ENCODE data around the gene GSPT1.
"Not testable (repeated sequence)": the region's sequence is repeated elsewhere in the genome, so short reads cannot be mapped to it uniquely, and the experiment has no call there.

Gene GSPT1

GRCh38 chr16:11953576-11953975 lies 37.8 kb upstream of the GSPT1 start:
- H3K79me2 ChIP-seq (ENCODE audit: control insufficient read depth, insufficient read depth, low read length, poor library complexity); H3K4me2 ChIP-seq (ENCODE audit: low read length); H4K8ac ChIP-seq (ENCODE audit: low read depth, low read length): not testable (repeated sequence)

GRCh38 chr16:11950388-11950787 lies 34.6 kb upstream of the GSPT1 start:
- no peak overlapping the region for H2BK12ac ChIP-seq (ENCODE audit: low read length)
- no CpG with 5 or more reads among the region's 5 CpGs for WGBS (ENCODE audit: extremely low coverage, insufficient coverage, insufficient read length)

More at GRCh38 chr16:11953576-11953975, 37.8 kb upstream of the GSPT1 start:
- H3K4me1 ChIP-seq (ENCODE audit: control insufficient read depth in 1 of 2, insufficient read depth in 2 of 2, low read length in 2 of 2); H2BK5ac ChIP-seq (ENCODE audit: low read depth, low read length, poor library complexity); H3K36me3 ChIP-seq (ENCODE audit: control insufficient read depth in 1 of 2, insufficient read depth in 2 of 2, low read length in 2 of 2); H3K9me3 ChIP-seq (ENCODE audit: insufficient read depth, low read depth, low read length); H3K9ac ChIP-seq (ENCODE audit: low read length); H3K79me1 ChIP-seq (ENCODE audit: low read length); DNase-seq; H3K4me3 ChIP-seq (ENCODE audit: low read depth, low read length); H3K23ac ChIP-seq (ENCODE audit: low read length); H2BK120ac ChIP-seq (ENCODE audit: insufficient read depth, low read length, poor library complexity); H2AK5ac ChIP-seq (ENCODE audit: low read length); H3K4ac ChIP-seq (ENCODE audit: low read depth, low read length); H3K27ac ChIP-seq (ENCODE audit: low read depth, low read length); H3K14ac ChIP-seq (ENCODE audit: low read length); H4K91ac ChIP-seq (ENCODE audit: low read depth, low read length); H3K27me3 ChIP-seq (ENCODE audit: insufficient read depth, low read length); H2BK12ac ChIP-seq (ENCODE audit: low read length); H2AFZ ChIP-seq (ENCODE audit: insufficient read depth, low read length, poor library complexity); H4K12ac ChIP-seq (ENCODE audit: low read depth, low read length); H3K18ac ChIP-seq (ENCODE audit: low read length): not testable (repeated sequence)
- whole genome bisulfite sequencing (ENCODE audit: extremely low coverage, insufficient coverage, insufficient read length): no CpG with 5 or more reads among the region's 8 CpGs

DNA sequence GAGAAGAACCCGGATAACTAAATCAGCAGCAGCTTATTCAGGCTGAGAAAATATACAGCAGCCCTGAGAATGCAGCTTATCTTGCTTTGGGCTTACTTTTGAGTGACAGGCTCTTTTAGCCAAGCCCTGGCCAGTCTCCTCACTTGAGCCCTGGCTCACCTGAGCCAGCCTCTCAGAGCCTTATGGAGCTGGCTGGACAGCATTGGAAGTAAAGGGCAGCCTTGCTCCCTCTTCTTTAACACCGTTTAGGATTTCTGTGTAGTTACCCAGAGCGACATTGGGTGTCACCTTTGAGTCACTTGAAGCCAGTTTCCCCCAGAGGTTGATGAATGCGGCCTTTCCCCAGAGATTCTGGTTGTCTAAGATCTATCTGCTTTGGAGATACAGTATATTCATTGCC lies 33.8 kb upstream of the GSPT1 start:
- no peak overlapping the region for H3K4me3 ChIP-seq (ENCODE audit: low read depth, low read length)
- H3K9me3 ChIP-seq (ENCODE audit: insufficient read depth, low read depth, low read length): no peaks in the 10 kb centered on the region
- no peak overlapping the region for H2BK5ac ChIP-seq (ENCODE audit: low read depth, low read length, poor library complexity)
- H3K79me2 ChIP-seq (ENCODE audit: control insufficient read depth, insufficient read depth, low read length, poor library complexity): no peaks in the 10 kb centered on the region
- no peaks in the 10 kb centered on the region for H3K27me3 ChIP-seq (ENCODE audit: insufficient read depth, low read length)
- no peak overlapping the region for H4K12ac ChIP-seq (ENCODE audit: low read depth, low read length)
- H3K14ac ChIP-seq (ENCODE audit: low read length): no peak overlapping the region
- H3K79me1 ChIP-seq (ENCODE audit: low read length): no peaks in the 10 kb centered on the region
- H3K23ac ChIP-seq (ENCODE audit: low read length): no peak overlapping the region
- DNase-seq: peak; percentile 54 to 75
- peaks cover 0 to 2% of the 10 kb centered on the region in 2 experiments for H3K4me1 ChIP-seq (ENCODE audit: control insufficient read depth in 1 of 2, insufficient read depth in 2 of 2, low read length in 2 of 2)
- H2AK5ac ChIP-seq (ENCODE audit: low read length): no peak overlapping the region
- no peak overlapping the region for H4K91ac ChIP-seq (ENCODE audit: low read depth, low read length)
- H2BK120ac ChIP-seq (ENCODE audit: insufficient read depth, low read length, poor library complexity): no peak overlapping the region
- H2BK12ac ChIP-seq (ENCODE audit: low read length): no peak overlapping the region
- no peak overlapping the region for H2AFZ ChIP-seq (ENCODE audit: insufficient read depth, low read length, poor library complexity)
- H3K36me3 ChIP-seq (ENCODE audit: control insufficient read depth in 1 of 2, insufficient read depth in 2 of 2, low read length in 2 of 2): no peaks in the 10 kb centered on the region
- H4K8ac ChIP-seq (ENCODE audit: low read depth, low read length): no peak overlapping the region
- H3K9ac ChIP-seq (ENCODE audit: low read length): no peak overlapping the region
- WGBS (ENCODE audit: extremely low coverage, insufficient coverage, insufficient read length): no CpG with 5 or more reads among the region's 4 CpGs
- no peak overlapping the region for H3K27ac ChIP-seq (ENCODE audit: low read depth, low read length)
- no peak overlapping the region for H3K4me2 ChIP-seq (ENCODE audit: low read length)
- no peak overlapping the region for H3K18ac ChIP-seq (ENCODE audit: low read length)
- H3K4ac ChIP-seq (ENCODE audit: low read depth, low read length): no peak overlapping the region

More at GRCh38 chr16:11950388-11950787, 34.6 kb upstream of the GSPT1 start:
- no peak overlapping the region for H2AFZ ChIP-seq (ENCODE audit: insufficient read depth, low read length, poor library complexity)
- H4K91ac ChIP-seq (ENCODE audit: low read depth, low read length): no peak overlapping the region
- no peak overlapping the region for H4K8ac ChIP-seq (ENCODE audit: low read depth, low read length)
- no peak overlapping the region for H3K4ac ChIP-seq (ENCODE audit: low read depth, low read length)
- no peak overlapping the region for H2BK5ac ChIP-seq (ENCODE audit: low read depth, low read length, poor library complexity)
- H3K36me3 ChIP-seq (ENCODE audit: control insufficient read depth in 1 of 2, insufficient read depth in 2 of 2, low read length in 2 of 2): no peaks in the 10 kb centered on the region
- no peaks in the 10 kb centered on the region for H3K27me3 ChIP-seq (ENCODE audit: insufficient read depth, low read length)
- H3K18ac ChIP-seq (ENCODE audit: low read length): no peak overlapping the region
- H3K9me3 ChIP-seq (ENCODE audit: insufficient read depth, low read depth, low read length): no peaks in the 10 kb centered on the region
- H3K27ac ChIP-seq (ENCODE audit: low read depth, low read length): no peak overlapping the region
- H3K14ac ChIP-seq (ENCODE audit: low read length): no peak overlapping the region
- peaks cover 0 to 2% of the 10 kb centered on the region in 2 experiments for H3K4me1 ChIP-seq (ENCODE audit: control insufficient read depth in 1 of 2, insufficient read depth in 2 of 2, low read length in 2 of 2)
- H4K12ac ChIP-seq (ENCODE audit: low read depth, low read length): no peak overlapping the region
- no peaks in the 10 kb centered on the region for H3K79me2 ChIP-seq (ENCODE audit: control insufficient read depth, insufficient read depth, low read length, poor library complexity)
- H3K23ac ChIP-seq (ENCODE audit: low read length): no peak overlapping the region
- H3K9ac ChIP-seq (ENCODE audit: low read length): no peak overlapping the region
- no peak overlapping the region for H3K4me2 ChIP-seq (ENCODE audit: low read length)
- H3K79me1 ChIP-seq (ENCODE audit: low read length): no peaks in the 10 kb centered on the region
- no peak for DNase-seq
- no peak overlapping the region for H2BK120ac ChIP-seq (ENCODE audit: insufficient read depth, low read length, poor library complexity)
- H2AK5ac ChIP-seq (ENCODE audit: low read length): no peak overlapping the region
- no peak overlapping the region for H3K4me3 ChIP-seq (ENCODE audit: low read depth, low read length)

DNA sequence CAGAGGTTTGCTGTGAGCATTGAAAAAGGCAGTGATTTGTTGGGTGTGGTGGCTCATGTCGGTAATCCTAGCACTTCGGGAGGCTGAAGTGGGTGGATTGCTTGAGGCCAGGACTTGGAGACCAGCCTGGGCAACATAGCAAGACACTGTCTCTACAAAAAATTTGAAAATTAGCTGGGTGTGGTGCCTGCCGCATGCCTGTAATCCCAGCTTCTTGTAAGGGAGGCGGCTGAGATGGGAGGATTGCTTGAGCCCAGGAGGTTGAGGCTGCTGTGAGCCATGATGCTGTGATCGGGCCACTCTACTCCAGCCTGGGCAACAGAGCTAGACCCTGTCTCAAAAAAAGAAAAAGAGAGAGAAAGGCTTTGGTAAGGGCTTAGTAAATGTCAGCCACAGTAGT lies 33.1 kb upstream of the GSPT1 start:
- Histone ChIP-seq H3K9ac (ENCODE audit: low read length) (no peak overlapping the region), H3K79me2 (ENCODE audit: control insufficient read depth, insufficient read depth, low read length, poor library complexity) (no peaks in the 10 kb centered on the region), H3K18ac (ENCODE audit: low read length) (no peak overlapping the region), H3K27me3 (ENCODE audit: insufficient read depth, low read length) (no peaks in the 10 kb centered on the region), H3K4ac (ENCODE audit: low read depth, low read length) (no peak overlapping the region), H3K9me3 (ENCODE audit: insufficient read depth, low read depth, low read length) (no peaks in the 10 kb centered on the region), H2AFZ (ENCODE audit: insufficient read depth, low read length, poor library complexity) (no peak overlapping the region), H3K23ac (ENCODE audit: low read length) (no peak overlapping the region), H2BK5ac (ENCODE audit: low read depth, low read length, poor library complexity) (no peak overlapping the region), H3K4me2 (ENCODE audit: low read length) (no peak overlapping the region), H2BK12ac (ENCODE audit: low read length) (no peak overlapping the region), H3K36me3 (ENCODE audit: control insufficient read depth in 1 of 2, insufficient read depth in 2 of 2, low read length in 2 of 2) (no peaks in the 10 kb centered on the region), H3K4me3 (ENCODE audit: low read depth, low read length) (no peak overlapping the region), H4K8ac (ENCODE audit: low read depth, low read length) (no peak overlapping the region), H4K91ac (ENCODE audit: low read depth, low read length) (no peak overlapping the region), H3K4me1 (ENCODE audit: control insufficient read depth in 1 of 2, insufficient read depth in 2 of 2, low read length in 2 of 2) (peaks cover 0 to 2% of the 10 kb centered on the region in 2 experiments), H2BK120ac (ENCODE audit: insufficient read depth, low read length, poor library complexity) (no peak overlapping the region), H4K12ac (ENCODE audit: low read depth, low read length) (no peak overlapping the region), H2AK5ac (ENCODE audit: low read length) (no peak overlapping the region), H3K27ac (ENCODE audit: low read depth, low read length) (no peak overlapping the region), H3K14ac (ENCODE audit: low read length) (no peak overlapping the region), H3K79me1 (ENCODE audit: low read length) (no peaks in the 10 kb centered on the region)
- WGBS (ENCODE audit: extremely low coverage, insufficient coverage, insufficient read length): no CpG with 5 or more reads among the region's 5 CpGs
- peak; percentile 48 to 81 for DNase-seq

Measured in trophoblast cell (in vitro differentiated cells and primary cell).